K562 (cell line): Measurements from ENCODE around the gene PUS3. TPM values are rescaled to one million over a fixed set of nuclear protein-coding genes. Genes with fewer than 3 reads are reported as not detected.
A peak's percentile ranks its signal among the peaks of the same experiment; 100 is the strongest.

Experiments
- ATAC-seq: fragments of 200-7000 bp; cut with Tn5 transposase; 3 replicates; pipeline ENCODE4 v1.9.1; 2020; ENCODE audit warnings: moderate library complexity
- BruUV-seq: library from RNA; stranded (reverse); fragments of 400-500 nt; replicated peaks from 2 replicates; lab custom pipeline; 2021; lab: Mats Ljungman, UMichigan
- CTCF ChIA-PET: fragments of 300-600 bp; formaldehyde crosslinking; extraction: SDS; loops from one replicate; lab custom pipeline; 2021; ENCODE audit warnings: low intra/inter-chr PET ratio; lab: Yijun Ruan, JAX
- POLR2A ChIA-PET: fragments of 300-600, 350-650 bp; sonication (Branson Sonifier 250); formaldehyde crosslinking; extraction: SDS; loops from one replicate; lab custom pipeline; 2021; ENCODE audit warnings: antibody characterized with exemption, inconsistent platforms; lab: Yijun Ruan, JAX
- DNase-seq, 4 experiments: peaks; one replicate each; pipeline versions ENCODE4 v3.0.0 to v3.0.0-alpha.2; 2011 to 2018; ENCODE audit warnings: low spot score in 3 of 4, mixed read lengths in 3 of 4; ENCODE audit errors: extremely low read depth in 1 of 4
- FAIRE-seq: peaks from 2 replicates; lab custom pipeline; 2011; peaks lifted over from hg19 to GRCh38; lab: Jason Lieb, UNC
- H2AFZ ChIP-seq: 2 replicates; pipeline ENCODE4 v1.6.0; 2011; ENCODE audit warnings: low read depth, low read length, control low read depth, inconsistent platforms
- H3K27ac ChIP-seq: fragments of 200-600 bp; 3 replicates; pipeline ENCODE4 v1.8.0; 2011; ENCODE audit warnings: low read depth, mild to moderate bottlenecking, control low read depth, inconsistent platforms, low read length, moderate library complexity, mixed read lengths; ENCODE audit errors: extremely low read depth
- H3K27me3 ChIP-seq, 2 experiments: fragments of 300-600 bp in 1 of 2; 2 replicates in 1 of 2; 3 replicates in 1 of 2; pipeline versions ENCODE4 v1.6.0 to v1.8.0; 2011; ENCODE audit warnings: inconsistent platforms in 2 of 2, low read length in 2 of 2, mild to moderate bottlenecking in 1 of 2, mixed read lengths in 1 of 2, moderate library complexity in 1 of 2; ENCODE audit not compliant: control insufficient read depth in 2 of 2, insufficient read depth in 2 of 2
- H3K36me3 ChIP-seq: fragments of 300-600 bp; 3 replicates; pipeline ENCODE4 v1.8.0; 2011; ENCODE audit warnings: mild to moderate bottlenecking, low read length, inconsistent platforms; ENCODE audit not compliant: control insufficient read depth, insufficient read depth
- H3K4me1 ChIP-seq, 2 experiments: fragments of 200-600 bp in 1 of 2; replicated peaks in 1 of 2; 2 replicates in 1 of 2; 3 replicates in 1 of 2; pipeline versions ENCODE4 v1.5.1 to v1.8.0; 2011; ENCODE audit warnings: inconsistent platforms in 2 of 2, low read length in 2 of 2, mild to moderate bottlenecking in 1 of 2, mixed read lengths in 1 of 2, moderate library complexity in 1 of 2; ENCODE audit not compliant: control insufficient read depth in 2 of 2, insufficient read depth in 2 of 2
- H3K4me2 ChIP-seq: 2 replicates; pipeline ENCODE4 v1.6.1; 2011; ENCODE audit warnings: low read length, control low read depth, inconsistent platforms, mixed read lengths; ENCODE audit not compliant: insufficient read depth
- H3K4me3 ChIP-seq: fragments of 200-600 bp; sonication (generic), shearing (Covaris generic); 2 replicates; pipeline ENCODE4 v1.5.1; 2016; ENCODE audit warnings: control low read depth, inconsistent platforms
- H3K79me2 ChIP-seq: fragments of 200-600 bp; 3 replicates; pipeline ENCODE4 v1.8.0; 2011; ENCODE audit warnings: low read length, inconsistent platforms; ENCODE audit not compliant: control insufficient read depth, insufficient read depth
- H3K9ac ChIP-seq, 2 experiments: 2 replicates each; pipeline versions ENCODE4 v1.6.0 to v1.6.1; 2011; ENCODE audit warnings: low read depth in 2 of 2, low read length in 2 of 2, control low read depth in 1 of 2, inconsistent platforms in 1 of 2, mild to moderate bottlenecking in 1 of 2, mixed read lengths in 1 of 2; ENCODE audit not compliant: insufficient read depth in 1 of 2
- H3K9me1 ChIP-seq: one replicate; pipeline ENCODE4 v1.6.0; 2011; ENCODE audit warnings: inconsistent platforms, mild to moderate bottlenecking, low read length, moderate library complexity; ENCODE audit not compliant: control insufficient read depth, insufficient read depth
- H3K9me3 ChIP-seq: replicated peaks from 2 replicates; pipeline ENCODE4 v1.5.1; 2011; ENCODE audit warnings: low read depth, low read length, inconsistent platforms; ENCODE audit not compliant: control insufficient read depth, insufficient read depth
- H4K20me1 ChIP-seq: replicated peaks from 2 replicates; pipeline ENCODE4 v1.6.1; 2011; ENCODE audit warnings: low read length, inconsistent platforms, mixed read lengths; ENCODE audit not compliant: control insufficient read depth, insufficient read depth
- CTCF ChIP-seq, 3 experiments: IDR thresholded peaks in 2 of 3; conservative IDR thresholded peaks in 1 of 3; 2 replicates each; pipeline ENCODE4 v1.5.1; 2011 to 2012; ENCODE audit warnings: low read length in 3 of 3, mild to moderate bottlenecking in 3 of 3, control low read depth in 2 of 3, improper control_type of control experiment in 1 of 3, inconsistent platforms in 1 of 3, low read depth in 1 of 3, mixed read lengths in 1 of 3, moderate library complexity in 1 of 3; ENCODE audit not compliant: insufficient read depth in 2 of 3
- ELF2 ChIP-seq: fragments of 250-450 bp; sonication (Bioruptor Pico); IDR thresholded peaks from 2 replicates; pipeline ENCODE4 v1.5.0; 2021; ENCODE audit warnings: mild to moderate bottlenecking
- EP300 ChIP-seq: IDR thresholded peaks from 2 replicates; pipeline ENCODE4 v1.6.1; 2012; ENCODE audit warnings: low read length, improper control_type of control experiment
- FOS ChIP-seq: IDR thresholded peaks from 3 replicates; pipeline ENCODE4 v1.6.1; 2011; ENCODE audit not compliant: insufficient read length; ENCODE audit errors: extremely low read depth
- ILK ChIP-seq: fragments of 450-650 bp; IDR thresholded peaks from 2 replicates; pipeline ENCODE4 v1.6.1; 2016; ENCODE audit warnings: missing genetic modification characterization, low read depth, mild to moderate bottlenecking, missing compliant biosample characterization, moderate library complexity, borderline replicate concordance
- NBN ChIP-seq: fragments of 450-650 bp; IDR thresholded peaks from 2 replicates; pipeline ENCODE4 v1.6.1; 2016; ENCODE audit warnings: low read depth, mild to moderate bottlenecking
- RAD21 ChIP-seq, 2 experiments: fragments of 250-450 bp in 1 of 2; fragments of 450-650 bp in 1 of 2; sonication (Bioruptor Pico) in 1 of 2; formaldehyde crosslinking in 1 of 2; IDR thresholded peaks in 1 of 2; conservative IDR thresholded peaks in 1 of 2; 2 replicates each; pipeline versions ENCODE4 v1.4.0 to v1.8.0; 2020 to 2022; ENCODE audit warnings: mild to moderate bottlenecking in 2 of 2, moderate library complexity in 1 of 2
- RUNX1 ChIP-seq: sonication (generic); IDR thresholded peaks from 2 replicates; pipeline ENCODE4 v1.6.1; 2016; ENCODE audit warnings: antibody characterized with exemption, low read depth
- SMC3 ChIP-seq: conservative IDR thresholded peaks from 2 replicates; pipeline ENCODE4 v1.6.1; 2011; ENCODE audit warnings: low read depth, low read length, improper control_type of control experiment; ENCODE audit not compliant: insufficient read depth
- TOE1 ChIP-seq, 2 experiments: fragments of 450-650 bp in 1 of 2; sonication (generic) in 1 of 2; formaldehyde crosslinking in 1 of 2; IDR thresholded peaks; 2 replicates each; pipeline versions ENCODE4 v1.7.1 to v1.8.0; 2016 to 2022; ENCODE audit warnings: borderline replicate concordance in 2 of 2, mild to moderate bottlenecking in 2 of 2, antibody characterized with exemption in 1 of 2, inconsistent platforms in 1 of 2, low read depth in 1 of 2, missing genetic modification reagents in 1 of 2, moderate library complexity in 1 of 2
- ZFP36 ChIP-seq: fragments of 150-350 bp; IDR thresholded peaks from 2 replicates; pipeline ENCODE4 v1.6.1; 2018; ENCODE audit warnings: low read length, low read depth; ENCODE audit not compliant: partially characterized antibody
- ZNF184 ChIP-seq: sonication (generic); formaldehyde crosslinking; IDR thresholded peaks from 2 replicates; pipeline ENCODE4 v1.5.0; 2020; ENCODE audit warnings: missing genetic modification reagents
- ZNF668 ChIP-seq: fragments of 250-450 bp; sonication (Bioruptor Pico); IDR thresholded peaks from 2 replicates; pipeline ENCODE4 v1.8.0; 2022; ENCODE audit warnings: mild to moderate bottlenecking, inconsistent platforms
- WGBS: fragments of 100-300 bp; shearing (Covaris generic); methylation state at CpG from one replicate; pipeline ENCODE4 v1.1.6; 2016; ENCODE audit warnings: low coverage, mixed read lengths; ENCODE audit not compliant: insufficient coverage; ENCODE audit errors: missing lambda C conversion rate; 5-methylcytosine and 5-hydroxymethylcytosine counted together
- in situ Hi-C: fragments of 300-500 bp; cut with MboI; formaldehyde crosslinking; loops from 4 replicates; pipeline ENCODE4 v1.15.0; 2018; ENCODE audit warnings: inconsistent platforms, mixed read lengths
- intact Hi-C: fragments of 100-400 bp; cut with micrococcal nuclease; formaldehyde crosslinking; loops from 2 replicates; pipeline ENCODE4 v1.14.2; 2022
- polyA plus RNA-seq, 8 experiments: library from polyadenylated mRNA; depleted of rRNA in 4 of 8; stranded (reverse) in 5 of 8; unstranded in 3 of 8; fragments of >200 nt; fragmentation: Nextera tagmentation in 2 of 8; fragmentation: Illumina TruSeq in 1 of 8; extraction: Ambion mirVana in 2 of 8; extraction: Trizol in 1 of 8; gene quantifications; 2 replicates each; pipeline versions ENCODE4 v1.2.1 to v1.2.3, GENCODE V29; 2011 to 2014; ENCODE audit warnings: inconsistent platforms in 1 of 8, missing spikeins in 1 of 8
- total RNA-seq, 7 experiments: library from RNA; depleted of rRNA in 6 of 7; stranded (reverse); fragments of >200 nt in 6 of 7; fragmentation: Illumina TruSeq in 2 of 7; extraction: Trizol in 2 of 7; gene quantifications; 2 replicates each; pipeline versions ENCODE4 v1.2.1 to v1.2.3, GENCODE V29; 2011 to 2021; ENCODE audit warnings: low replicate concordance in 1 of 7
- TF ChIP-seq, protein P1 (sequence below): fragments of 200-400 bp; formaldehyde crosslinking; IDR thresholded peaks from 2 replicates; pipeline ENCODE4 v1.6.1; 2017; ENCODE audit warnings: mild to moderate bottlenecking, low read depth, low read length, moderate library complexity

The PUS3 gene
- total and polyA plus RNA-seq, 9 of the 15 experiments (the other 6 are each of a cell fraction or from before 2014, with no cell fraction given), result 16.5 to 49.2 (median 35.9) TPM

GRCh38 chr11:125923012-125923579 lies 20.1 kb upstream of the PUS3 start (continued):
- TF ChIP-seq SMC3, result peak; percentile 81
- TF ChIP-seq CTCF (IDR thresholded peaks at IDR 0.05 in 2 of 3, conservative IDR thresholded peaks at IDR 0.05 in 1 of 3; ENCODE audit: insufficient read depth in 2 of 3, low read depth in 1 of 3, low read length in 3 of 3), result peak; percentile 80 to 90 (median 81)
- peak; percentile 84 to 88 for TF ChIP-seq RAD21 (CRISPR knock-in tag; conservative IDR thresholded peaks at IDR 0.05 in 1 of 2, IDR thresholded peaks at IDR 0.05 in 1 of 2)
- no peak for TF ChIP-seq EP300
- peak; percentile 16 for TF ChIP-seq ZFP36

GRCh38 chr11:125922156-125922555 lies 19.1 kb upstream of the PUS3 start:
- no peak overlapping the region for H3K27ac ChIP-seq
- WGBS, result 0% methylated on average over 3 of the region's 3 CpGs
- CTCF ChIA-PET, result interaction anchor here (0.7 to 3.0 kb wide), 2 partner anchors 272 to 276 kb away, joined by 3 to 36 read pairs; no protein-coding TSS in a partner anchor
- no peak overlapping the region for H3K9ac ChIP-seq
- intact Hi-C loops (loop anchor here (5.0 to 10.0 kb wide), 2 partner anchors 133 to 385 kb away; no protein-coding TSS in a partner anchor), in situ Hi-C loops (loop anchor here (5.0 kb wide), 1 partner anchor 275 kb away; no protein-coding TSS in a partner anchor)
- peaks cover 50 to 73% of the 10 kb centered on the region in 2 experiments for H3K27me3 ChIP-seq
- no peaks in the 10 kb centered on the region for H3K9me3 ChIP-seq
- ATAC-seq, result no peak
- no peaks in the 10 kb centered on the region; the same call in 1 of the 2 replicates for H4K20me1 ChIP-seq
- H3K79me2 ChIP-seq, result no peaks in the 10 kb centered on the region
- FAIRE-seq, result no peak
- no peaks in the 10 kb centered on the region for H3K4me1 ChIP-seq
- TF ChIP-seq ELF2 (CRISPR knock-in tag) (no peak), ILK (no peak), TOE1 (IDR thresholded peaks at IDR 0.05; ENCODE audit: borderline replicate concordance) (no peak), TOE1 (CRISPR knock-in tag; IDR thresholded peaks at IDR 0.05; ENCODE audit: borderline replicate concordance, low read depth) (no peak), NBN (no peak), ZNF184 (CRISPR knock-in tag) (no peak), ZNF668 (CRISPR knock-in tag) (no peak), RUNX1 (no peak), FOS (no peak)
- TF ChIP-seq, protein P1, sequence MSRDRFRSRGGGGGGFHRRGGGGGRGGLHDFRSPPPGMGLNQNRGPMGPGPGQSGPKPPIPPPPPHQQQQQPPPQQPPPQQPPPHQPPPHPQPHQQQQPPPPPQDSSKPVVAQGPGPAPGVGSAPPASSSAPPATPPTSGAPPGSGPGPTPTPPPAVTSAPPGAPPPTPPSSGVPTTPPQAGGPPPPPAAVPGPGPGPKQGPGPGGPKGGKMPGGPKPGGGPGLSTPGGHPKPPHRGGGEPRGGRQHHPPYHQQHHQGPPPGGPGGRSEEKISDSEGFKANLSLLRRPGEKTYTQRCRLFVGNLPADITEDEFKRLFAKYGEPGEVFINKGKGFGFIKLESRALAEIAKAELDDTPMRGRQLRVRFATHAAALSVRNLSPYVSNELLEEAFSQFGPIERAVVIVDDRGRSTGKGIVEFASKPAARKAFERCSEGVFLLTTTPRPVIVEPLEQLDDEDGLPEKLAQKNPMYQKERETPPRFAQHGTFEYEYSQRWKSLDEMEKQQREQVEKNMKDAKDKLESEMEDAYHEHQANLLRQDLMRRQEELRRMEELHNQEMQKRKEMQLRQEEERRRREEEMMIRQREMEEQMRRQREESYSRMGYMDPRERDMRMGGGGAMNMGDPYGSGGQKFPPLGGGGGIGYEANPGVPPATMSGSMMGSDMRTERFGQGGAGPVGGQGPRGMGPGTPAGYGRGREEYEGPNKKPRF, result no peak
- H3K4me3 ChIP-seq, result no peak overlapping the region
- BruUV-seq, result no TSS peak
- no peak overlapping the region for H3K4me2 ChIP-seq
- H3K36me3 ChIP-seq, result no peaks in the 10 kb centered on the region
- DNase-seq, result no peak
- no peak overlapping the region for H2AFZ ChIP-seq
- no peaks in the 10 kb centered on the region for H3K9me1 ChIP-seq
- POLR2A ChIA-PET, result no interaction called here
